IPS-15b (cell line): ENCODE measurements around the gene MEMO1.
"Not testable (repeated sequence)": the region's sequence is repeated elsewhere in the genome, so short reads cannot be mapped to it uniquely, and the experiment has no call there.

Source experiments
- H3K27me3 ChIP-seq: one replicate; pipeline ENCODE4 v1.6.1; 2013; ENCODE audit warnings: low read length; ENCODE audit not compliant: control insufficient read depth, insufficient read depth
- H3K36me3 ChIP-seq: one replicate; pipeline ENCODE4 v1.6.1; 2013; ENCODE audit warnings: low read length; ENCODE audit not compliant: control insufficient read depth, insufficient read depth
- H3K4me1 ChIP-seq: one replicate; pipeline ENCODE4 v1.6.1; 2013; ENCODE audit warnings: mild to moderate bottlenecking, low read length; ENCODE audit not compliant: control insufficient read depth, insufficient read depth
- H3K4me3 ChIP-seq: one replicate; pipeline ENCODE4 v1.5.1; 2013; ENCODE audit warnings: low read depth, low read length
- H3K9ac ChIP-seq: one replicate; pipeline ENCODE4 v1.6.1; 2013; ENCODE audit warnings: low read depth, mild to moderate bottlenecking, low read length
- H3K9me3 ChIP-seq: one replicate; pipeline ENCODE4 v1.6.1; 2013; ENCODE audit warnings: mild to moderate bottlenecking, low read length; ENCODE audit not compliant: control insufficient read depth, insufficient read depth

Gene MEMO1

GRCh38 chr2:32010280-32010669, 533 bp downstream of the MEMO1 start:
- not testable (repeated sequence) for H3K4me1 ChIP-seq, H3K9me3 ChIP-seq, H3K9ac ChIP-seq, H3K27me3 ChIP-seq, H3K4me3 ChIP-seq, H3K36me3 ChIP-seq

- Histone ChIP-seq H3K4me3 (peak overlapping the region; percentile 72), H3K4me1 (peaks cover 3% of the 10 kb centered on the region), H3K27me3 (no peaks in the 10 kb centered on the region), H3K9me3 (no peaks in the 10 kb centered on the region), H3K36me3 (no peaks in the 10 kb centered on the region), H3K9ac (no peak overlapping the region)
These were observed 1.1 kb downstream of the MEMO1 start for GRCh38 chr2:32009516-32010256.

- Histone ChIP-seq H3K36me3 (no peaks in the 10 kb centered on the region), H3K4me3 (peak overlapping the region; percentile 72), H3K27me3 (no peaks in the 10 kb centered on the region), H3K9me3 (no peaks in the 10 kb centered on the region), H3K4me1 (peaks cover 3% of the 10 kb centered on the region), H3K9ac (no peak overlapping the region)
These were observed 1.8 kb downstream of the MEMO1 start for GRCh38 chr2:32008805-32009515.

- Histone ChIP-seq H3K4me1 (peaks cover 3% of the 10 kb centered on the region), H3K9me3 (no peaks in the 10 kb centered on the region), H3K4me3 (no peak overlapping the region), H3K27me3 (no peaks in the 10 kb centered on the region), H3K9ac (no peak overlapping the region), H3K36me3 (no peaks in the 10 kb centered on the region)
These were observed 3.8 kb downstream of the MEMO1 start for GRCh38 chr2:32007121-32007391.

- no peaks in the 10 kb centered on the region for H3K9me3 ChIP-seq
- no peak overlapping the region for H3K4me3 ChIP-seq
- H3K27me3 ChIP-seq: no peaks in the 10 kb centered on the region
- H3K9ac ChIP-seq: no peak overlapping the region
- no peaks in the 10 kb centered on the region for H3K36me3 ChIP-seq
- H3K4me1 ChIP-seq: no peaks in the 10 kb centered on the region
These were observed 5.3 kb downstream of the MEMO1 start for GRCh38 chr2:32005371-32005976.

DNA sequence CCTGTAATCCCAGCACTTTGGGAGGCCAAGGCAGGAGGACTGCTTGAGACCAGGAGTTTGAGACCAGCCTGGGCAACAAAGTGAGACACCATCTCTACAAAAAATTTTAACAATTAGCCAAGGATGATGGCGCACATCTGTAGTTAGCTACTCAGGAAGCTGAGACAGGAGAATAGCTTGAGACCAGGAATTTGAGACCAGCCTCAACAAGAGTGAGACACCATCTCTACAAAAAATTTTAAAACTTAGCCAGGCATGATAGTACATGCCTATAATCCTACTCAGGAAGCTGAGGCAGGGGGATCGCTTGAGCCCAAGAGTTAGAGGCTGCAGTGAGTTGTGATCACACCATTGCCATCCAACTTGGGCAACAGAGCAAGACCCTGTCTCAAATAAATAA, 7.0 kb downstream of the MEMO1 start:
- no peaks in the 10 kb centered on the region for H3K36me3 ChIP-seq
- no peak overlapping the region for H3K4me3 ChIP-seq
- H3K9ac ChIP-seq: no peak overlapping the region
- H3K27me3 ChIP-seq: no peaks in the 10 kb centered on the region
- no peaks in the 10 kb centered on the region for H3K4me1 ChIP-seq
- no peaks in the 10 kb centered on the region for H3K9me3 ChIP-seq

- H3K4me1 ChIP-seq: no peaks in the 10 kb centered on the region
- no peaks in the 10 kb centered on the region for H3K36me3 ChIP-seq
- H3K9ac ChIP-seq: no peak overlapping the region
- H3K9me3 ChIP-seq: no peaks in the 10 kb centered on the region
- no peak overlapping the region for H3K4me3 ChIP-seq
- H3K27me3 ChIP-seq: no peaks in the 10 kb centered on the region
These were observed 8.4 kb downstream of the MEMO1 start for GRCh38 chr2:32002406-32002805.

DNA sequence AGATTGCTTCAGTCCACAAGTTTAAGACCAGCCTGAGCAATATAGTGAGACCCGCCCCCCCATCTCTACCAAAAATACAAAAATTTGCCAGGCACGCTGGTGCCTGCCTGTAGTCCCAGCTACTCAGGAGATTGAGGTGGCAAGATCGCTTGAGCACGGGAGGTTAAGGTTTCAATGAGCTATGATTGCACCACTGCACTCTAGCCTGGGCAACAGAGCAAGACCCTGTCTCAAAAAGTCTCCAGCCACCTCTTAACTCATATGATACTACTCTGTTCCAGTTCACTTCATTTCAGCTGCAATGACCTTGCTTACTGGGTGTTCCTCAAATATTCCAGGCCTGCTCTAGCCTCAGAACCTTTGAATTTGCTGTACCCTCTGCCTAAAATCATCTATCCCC, 11.4 kb downstream of the MEMO1 start:
- H3K9me3 ChIP-seq: no peaks in the 10 kb centered on the region
- H3K36me3 ChIP-seq: no peaks in the 10 kb centered on the region
- H3K4me1 ChIP-seq: no peaks in the 10 kb centered on the region
- no peak overlapping the region for H3K4me3 ChIP-seq
- no peaks in the 10 kb centered on the region for H3K27me3 ChIP-seq
- no peak overlapping the region for H3K9ac ChIP-seq

DNA sequence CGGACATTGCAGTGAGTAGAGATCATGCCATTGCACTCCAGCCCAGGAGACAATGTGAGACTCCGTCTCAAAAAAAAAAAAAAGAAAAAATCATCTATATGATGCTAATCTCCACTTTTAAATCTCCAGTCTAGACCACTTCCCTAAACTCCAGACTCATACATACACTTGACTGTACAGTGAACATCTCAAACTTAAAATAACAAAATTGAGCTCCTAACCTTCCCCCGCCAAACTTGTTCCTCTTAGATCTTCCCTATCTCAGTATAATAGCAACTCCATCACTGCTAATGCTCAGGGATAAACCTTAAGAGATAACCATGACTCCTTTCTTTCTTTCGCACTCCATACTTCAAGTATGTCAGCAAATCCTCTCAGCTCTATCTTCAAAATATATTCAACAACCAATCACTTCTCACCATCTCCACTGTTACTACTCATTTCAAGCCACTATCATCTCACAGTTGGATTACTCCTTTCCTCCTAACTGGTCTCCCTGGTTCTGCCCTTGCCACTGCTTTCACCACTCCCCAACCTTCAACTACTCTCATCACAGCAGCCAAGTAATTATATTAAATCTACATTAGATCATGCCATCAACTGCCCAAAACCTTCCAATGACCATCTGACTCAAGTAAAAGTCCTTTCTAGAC, 12.0 kb downstream of the MEMO1 start:
- Histone ChIP-seq H3K27me3 (no peaks in the 10 kb centered on the region), H3K9me3 (no peaks in the 10 kb centered on the region), H3K4me1 (no peaks in the 10 kb centered on the region), H3K9ac (no peak overlapping the region), H3K36me3 (no peaks in the 10 kb centered on the region), H3K4me3 (no peak overlapping the region)

DNA sequence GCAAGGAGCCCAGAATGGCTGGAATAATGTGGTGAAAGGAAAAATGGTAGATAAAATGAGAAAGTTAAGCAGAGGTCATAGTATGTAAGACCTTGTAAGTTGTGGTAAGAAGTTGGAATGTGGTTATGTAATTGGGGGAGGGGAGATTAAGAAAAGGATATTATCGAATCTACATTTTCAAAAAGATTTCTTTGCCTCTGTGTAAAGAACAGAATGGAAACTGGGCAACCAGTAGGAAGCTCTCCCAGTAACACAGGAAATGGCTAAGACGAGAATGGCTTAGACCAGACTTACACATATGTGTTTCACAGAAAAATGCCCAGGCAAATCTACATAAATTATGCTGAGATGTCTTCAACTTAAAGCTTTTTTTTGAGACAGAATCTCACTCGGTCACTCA, 13.2 kb downstream of the MEMO1 start:
- Histone ChIP-seq H3K9me3 (no peaks in the 10 kb centered on the region), H3K27me3 (no peaks in the 10 kb centered on the region), H3K4me1 (no peaks in the 10 kb centered on the region), H3K36me3 (no peaks in the 10 kb centered on the region), H3K4me3 (no peak overlapping the region), H3K9ac (no peak overlapping the region)

DNA sequence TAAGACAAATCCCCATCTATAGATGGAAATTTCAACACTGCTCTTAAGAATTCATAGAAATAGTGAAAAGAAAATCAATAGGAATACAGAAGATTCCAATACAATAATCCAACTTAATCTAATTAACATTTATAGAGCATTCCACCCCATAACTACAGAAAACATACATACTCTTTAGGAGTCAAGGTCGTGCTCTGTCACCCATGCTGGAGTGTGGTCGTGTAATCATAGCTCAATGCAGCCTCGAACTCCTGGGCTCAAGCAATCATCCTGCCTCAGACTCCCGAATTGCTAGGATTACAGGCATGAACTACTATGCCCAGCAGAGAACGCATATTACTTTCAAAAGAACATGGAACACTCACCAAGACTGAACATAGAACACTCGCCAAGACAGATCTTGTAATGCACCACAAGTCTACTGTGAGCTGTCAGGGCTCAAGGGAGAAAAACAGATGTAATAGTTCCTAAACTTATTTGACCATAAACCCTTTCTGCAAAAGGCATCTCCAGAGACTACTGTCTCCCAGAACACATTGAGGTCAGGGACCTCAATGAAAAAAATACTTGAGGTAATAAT, 14.1 kb downstream of the MEMO1 start:
- no peaks in the 10 kb centered on the region for H3K27me3 ChIP-seq
- no peak overlapping the region for H3K9ac ChIP-seq
- no peaks in the 10 kb centered on the region for H3K9me3 ChIP-seq
- no peaks in the 10 kb centered on the region for H3K4me1 ChIP-seq
- H3K36me3 ChIP-seq: no peaks in the 10 kb centered on the region
- H3K4me3 ChIP-seq: no peak overlapping the region
